ENCODE results near the gene SPATA24.
A peak's percentile ranks its signal among the peaks of the same experiment; 100 is the strongest.

SPATA24 gene

DNA sequence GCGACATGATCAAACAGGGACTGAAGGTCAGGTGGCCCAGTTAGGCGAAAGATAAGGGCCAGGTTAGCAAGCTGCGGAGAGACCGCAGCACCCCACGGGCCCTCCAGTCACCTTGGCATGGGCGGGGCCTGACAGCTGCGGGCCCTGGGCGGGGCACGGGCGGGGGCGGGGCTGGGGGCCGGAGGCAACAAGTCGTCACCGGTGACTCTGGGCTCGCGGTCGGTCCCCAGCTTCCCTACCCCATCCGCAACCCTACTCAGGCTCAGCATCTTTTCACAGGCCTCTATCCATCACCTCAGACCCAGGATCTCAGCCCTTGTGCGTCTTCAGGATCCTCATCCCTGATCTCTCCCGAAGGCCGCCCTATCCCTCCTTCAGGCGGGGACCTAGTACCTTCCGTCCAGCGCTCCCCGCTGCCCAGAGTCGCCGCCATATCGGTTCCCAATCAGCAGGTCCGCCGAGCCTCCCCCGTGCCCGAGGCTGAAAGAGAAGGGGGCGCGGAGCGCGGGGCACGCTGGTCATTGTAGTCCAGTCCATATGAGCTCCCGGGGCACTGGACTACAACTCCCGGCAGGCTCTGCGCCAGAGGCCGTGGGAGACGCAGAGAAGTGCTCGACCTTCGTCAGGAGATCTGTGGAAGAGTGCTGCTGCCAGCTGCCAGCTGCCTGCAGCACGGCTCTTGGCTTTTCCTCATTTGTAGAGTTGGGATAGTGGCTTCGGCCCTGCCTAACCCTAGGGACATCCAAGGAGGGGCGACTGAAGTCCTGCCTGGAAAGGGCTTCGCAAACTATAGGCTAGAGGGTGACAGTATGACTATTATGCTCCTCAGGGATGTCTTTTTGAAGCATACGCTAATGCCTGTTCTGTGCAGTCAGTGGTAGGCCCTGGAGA lies 35.4 kb upstream of the SPATA24 start, which contains the start of gene DNAJC18:
Gene DNAJC18, minus strand, starts transcription at position 513 of the 891 bp plus-strand sequence. Its CDS starts 80 bp downstream, at position 433.
- peak within 1 kb of the TSS; percentile 71 for H3K27ac ChIP-seq
- no peak for TF ChIP-seq ZFX (IDR thresholded peaks at IDR 0.05; ENCODE audit: borderline replicate concordance)
- TF ChIP-seq, protein P1, sequence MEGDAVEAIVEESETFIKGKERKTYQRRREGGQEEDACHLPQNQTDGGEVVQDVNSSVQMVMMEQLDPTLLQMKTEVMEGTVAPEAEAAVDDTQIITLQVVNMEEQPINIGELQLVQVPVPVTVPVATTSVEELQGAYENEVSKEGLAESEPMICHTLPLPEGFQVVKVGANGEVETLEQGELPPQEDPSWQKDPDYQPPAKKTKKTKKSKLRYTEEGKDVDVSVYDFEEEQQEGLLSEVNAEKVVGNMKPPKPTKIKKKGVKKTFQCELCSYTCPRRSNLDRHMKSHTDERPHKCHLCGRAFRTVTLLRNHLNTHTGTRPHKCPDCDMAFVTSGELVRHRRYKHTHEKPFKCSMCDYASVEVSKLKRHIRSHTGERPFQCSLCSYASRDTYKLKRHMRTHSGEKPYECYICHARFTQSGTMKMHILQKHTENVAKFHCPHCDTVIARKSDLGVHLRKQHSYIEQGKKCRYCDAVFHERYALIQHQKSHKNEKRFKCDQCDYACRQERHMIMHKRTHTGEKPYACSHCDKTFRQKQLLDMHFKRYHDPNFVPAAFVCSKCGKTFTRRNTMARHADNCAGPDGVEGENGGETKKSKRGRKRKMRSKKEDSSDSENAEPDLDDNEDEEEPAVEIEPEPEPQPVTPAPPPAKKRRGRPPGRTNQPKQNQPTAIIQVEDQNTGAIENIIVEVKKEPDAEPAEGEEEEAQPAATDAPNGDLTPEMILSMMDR (IDR thresholded peaks at IDR 0.05): no peak

DNA sequence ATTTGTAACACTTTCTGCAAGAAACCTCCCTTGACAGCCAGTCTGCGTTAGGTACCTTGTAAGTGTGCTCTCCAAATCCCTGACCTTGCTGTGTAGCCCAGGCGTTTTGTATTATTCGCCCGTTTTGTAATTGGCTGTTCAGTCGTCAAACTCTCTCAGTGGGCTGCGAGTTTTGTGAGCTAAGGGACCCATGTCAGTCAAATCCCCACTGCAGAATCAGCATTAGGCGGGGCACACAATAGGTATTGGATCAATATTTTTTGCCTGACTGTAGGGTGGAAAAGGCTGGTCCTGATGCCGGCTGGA lies 34.8 kb upstream of the SPATA24 start:
- TF ChIP-seq, protein P1 (IDR thresholded peaks at IDR 0.05): no peak
- H3K27ac ChIP-seq: no peak overlapping the region; the same call in 1 of the 2 replicates

DNA sequence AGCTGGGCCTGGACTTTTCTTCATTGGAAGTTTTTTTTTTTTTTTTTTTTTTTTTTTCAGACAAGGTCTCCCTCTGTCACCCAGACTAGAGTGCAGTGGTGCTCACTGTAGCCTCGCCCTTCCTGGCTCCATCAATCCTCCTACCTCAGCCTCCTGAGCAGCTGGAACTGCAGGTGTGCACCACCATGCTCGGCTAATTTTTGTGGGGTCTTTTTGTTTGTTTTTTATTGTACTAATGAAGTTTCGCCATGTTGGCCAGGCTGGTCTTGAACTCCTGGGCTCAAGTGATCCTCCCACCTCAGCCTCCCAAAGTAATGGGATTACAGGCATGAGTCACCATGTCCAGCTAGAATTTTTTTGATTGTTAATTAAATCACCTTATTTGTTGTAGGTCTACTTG lies 31.8 kb upstream of the SPATA24 start:
- H3K27ac ChIP-seq: no peak overlapping the region
- TF ChIP-seq, protein P1 (IDR thresholded peaks at IDR 0.05): no peak
- no peak for TF ChIP-seq ZFX (IDR thresholded peaks at IDR 0.05; ENCODE audit: borderline replicate concordance)

DNA sequence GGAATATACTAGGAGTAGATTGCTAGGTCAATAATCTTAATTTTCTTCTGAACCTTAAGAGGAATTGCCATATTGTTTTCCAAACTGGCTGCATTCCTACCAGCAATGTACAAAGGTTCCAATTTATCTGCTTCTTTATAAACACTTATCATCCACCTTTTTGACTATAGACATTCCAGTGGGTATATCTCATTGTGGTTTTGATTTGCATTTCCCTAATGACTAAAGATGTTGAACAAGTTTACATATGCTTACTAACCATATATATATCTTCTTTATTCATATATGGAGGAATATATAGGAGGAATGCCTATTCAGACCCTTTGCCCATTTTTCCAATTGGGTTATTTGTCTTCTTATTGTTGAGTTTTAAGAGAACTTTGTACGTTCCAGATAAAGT lies 27.8 kb upstream of the SPATA24 start:
- TF ChIP-seq, protein P1 (IDR thresholded peaks at IDR 0.05): no peak
- no peak for TF ChIP-seq ZFX (IDR thresholded peaks at IDR 0.05; ENCODE audit: borderline replicate concordance)
- H3K27ac ChIP-seq: no peak overlapping the region

DNA sequence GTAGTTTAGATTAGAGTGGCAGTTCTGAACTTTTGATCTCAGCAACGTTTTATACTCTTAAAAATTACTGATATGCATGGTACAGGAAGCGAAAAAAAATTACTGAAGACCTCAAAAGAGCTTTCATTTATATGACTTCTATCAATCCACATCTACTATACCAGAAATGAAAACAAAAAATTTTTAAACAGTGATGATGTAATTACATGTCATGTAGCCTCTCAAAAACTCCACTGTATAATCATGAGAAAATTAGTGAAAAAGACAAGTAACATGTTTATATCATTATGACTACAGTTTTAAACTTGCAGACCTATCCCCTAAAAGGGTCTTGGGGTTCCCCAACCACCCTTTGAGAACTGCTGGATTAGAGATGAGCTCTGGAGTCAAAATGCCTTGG lies 26.1 kb upstream of the SPATA24 start:
- H3K27ac ChIP-seq: no peak overlapping the region
- TF ChIP-seq, protein P1 (IDR thresholded peaks at IDR 0.05): no peak
- TF ChIP-seq ZFX (IDR thresholded peaks at IDR 0.05; ENCODE audit: borderline replicate concordance): no peak

DNA sequence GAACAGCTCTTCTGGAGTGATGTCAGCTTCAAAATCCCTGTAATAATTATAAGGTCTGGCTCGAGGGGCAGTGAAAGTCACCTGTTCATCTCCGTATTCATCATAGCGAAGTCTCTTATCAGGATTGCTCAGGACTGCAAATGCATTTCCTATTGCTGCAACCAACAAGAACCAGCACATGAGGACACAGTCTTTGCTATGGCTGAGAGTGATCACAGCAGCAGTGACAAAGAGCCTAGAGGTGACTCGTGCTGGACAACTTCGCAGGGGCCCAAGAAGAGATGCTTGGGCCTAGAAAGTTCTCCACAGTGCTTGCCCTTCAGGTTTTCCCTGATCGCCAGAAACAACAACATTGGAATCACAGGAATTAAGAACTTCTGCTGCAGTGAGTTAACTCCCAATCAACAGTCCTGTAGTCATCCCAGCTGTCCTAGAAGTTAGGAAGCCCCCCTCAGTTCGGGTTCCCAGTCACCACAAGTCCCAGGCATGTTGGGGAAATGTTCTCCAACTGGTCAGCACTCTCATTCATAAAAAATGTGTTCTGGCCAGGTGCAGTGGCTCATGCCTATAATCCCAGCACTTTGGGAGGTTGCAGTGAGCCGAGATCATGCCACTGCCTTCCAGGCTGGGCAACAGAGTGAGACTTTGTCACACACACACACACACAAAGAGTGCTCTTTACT lies 22.5 kb upstream of the SPATA24 start:
- H3K27ac ChIP-seq: no peak overlapping the region
- TF ChIP-seq, protein P1 (IDR thresholded peaks at IDR 0.05): no peak
- no peak for TF ChIP-seq ZFX (IDR thresholded peaks at IDR 0.05; ENCODE audit: borderline replicate concordance)

DNA sequence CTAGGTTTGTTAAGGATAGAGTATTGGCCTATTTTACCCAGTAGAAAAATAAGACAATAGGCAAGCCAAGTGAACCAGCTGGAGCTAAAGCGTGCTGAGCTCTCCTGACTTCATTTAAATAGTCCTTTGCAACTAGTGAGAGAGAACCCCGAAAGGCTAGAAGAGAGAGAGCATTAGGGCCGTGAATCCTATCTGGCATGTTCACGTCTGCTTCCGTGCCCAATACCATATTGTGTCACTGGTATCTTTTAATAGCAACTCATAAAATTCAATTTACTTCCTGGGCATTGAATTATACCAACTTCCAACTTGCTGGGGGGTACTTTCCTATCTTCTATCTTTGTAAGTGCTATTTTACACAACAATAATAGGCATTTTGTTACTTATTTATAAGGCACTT lies 21.6 kb upstream of the SPATA24 start:
- TF ChIP-seq ZFX (IDR thresholded peaks at IDR 0.05; ENCODE audit: borderline replicate concordance): no peak
- TF ChIP-seq, protein P1 (IDR thresholded peaks at IDR 0.05): no peak

More for the DNA sequence above, 21.6 kb upstream of the SPATA24 start:
- H3K27ac ChIP-seq: no peak overlapping the region
